Measurements from ENCODE around the gene ARHGEF12. TPM values are rescaled to one million over a fixed set of nuclear protein-coding genes. Genes with fewer than 3 reads are reported as not detected.

The ARHGEF12 gene
- total and polyA plus RNA-seq, 10 of the 15 experiments (the other 5 are each of a cell fraction or from before 2014, with no cell fraction given), result 2.7 to 40.8 (median 20.9) TPM

DNA sequence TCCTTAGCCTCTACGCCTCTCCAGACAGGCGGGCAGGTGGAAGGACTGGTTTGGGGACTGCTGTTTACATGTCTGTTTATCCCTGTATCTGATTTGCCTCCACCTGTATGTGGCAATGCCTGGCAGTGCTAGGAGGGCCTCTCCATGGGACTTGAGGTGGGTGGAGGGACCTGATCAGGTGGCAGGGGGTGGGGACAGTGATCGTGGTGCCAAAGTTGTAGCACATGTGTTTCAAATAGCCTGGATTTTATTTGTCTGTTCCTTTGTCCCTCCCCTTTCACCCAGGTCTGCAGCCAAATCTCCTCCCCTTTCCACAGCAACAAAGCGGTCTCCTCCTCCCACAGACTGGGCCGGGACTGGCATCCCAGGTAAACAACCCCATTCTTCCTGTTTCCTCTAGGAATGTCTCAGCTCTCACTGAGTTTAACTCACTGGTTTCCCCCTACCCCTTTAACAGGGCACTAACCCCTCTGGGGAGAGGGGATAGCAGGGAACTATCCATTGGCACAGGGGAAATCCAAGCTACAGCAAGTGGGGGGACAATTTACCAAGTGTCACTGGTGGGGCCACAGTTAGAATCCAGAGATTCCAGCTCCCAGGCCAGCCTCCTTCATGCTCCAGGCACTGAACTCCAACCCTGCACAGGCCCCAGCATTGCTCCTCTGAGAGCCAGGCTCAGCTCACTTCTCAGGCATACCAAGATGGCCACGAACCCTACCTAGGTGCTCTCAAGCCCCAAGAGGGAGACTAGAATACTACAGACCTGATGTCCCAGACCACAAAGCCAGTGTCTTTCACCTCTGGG lies 34.0 kb upstream of the ARHGEF12 start:
- H3K9ac ChIP-seq (ENCODE audit: control insufficient read depth, insufficient read depth, low read length), result no peak overlapping the region
- H4K20me1 ChIP-seq (ENCODE audit: control insufficient read depth, insufficient read depth), result no peaks in the 10 kb centered on the region
- H3K9me3 ChIP-seq (replicated peaks; ENCODE audit: control insufficient read depth, insufficient read depth, low read length), result no peaks in the 10 kb centered on the region
- no peak overlapping the region for H3K4me3 ChIP-seq
- ChIA-PET CTCF (interaction anchor here (0.6 to 19.8 kb wide), 36 partner anchors 8 to 986 kb away, joined by 3 to 783 read pairs (median 5); partner anchors contain the start of genes POU2F3 and TLCD5), RAD21 (ENCODE audit: unreplicated experiment) (interaction anchor here (0.5 to 10.3 kb wide), 12 partner anchors 8 to 891 kb away, joined by 3 to 348 read pairs (median 4); partner anchors contain the start of genes POU2F3 and TLCD5), SMC1A (ENCODE audit: uncharacterized antibody, unreplicated experiment) (interaction anchor here (1.0 to 13.1 kb wide), 26 partner anchors 8 to 550 kb away, joined by 3 to 372 read pairs (median 4); partner anchors contain the start of genes POU2F3 and TLCD5), POLR2A (interaction anchor here (1.1 to 2.1 kb wide), 3 partner anchors 66 to 70 kb away, joined by 5 to 12 read pairs (median 7); no protein-coding TSS in a partner anchor)
- H3K79me2 ChIP-seq (ENCODE audit: control insufficient read depth, insufficient read depth, low read length), result no peaks in the 10 kb centered on the region
- H3K36me3 ChIP-seq (ENCODE audit: control insufficient read depth in 2 of 2, insufficient read depth in 2 of 2, low read length in 1 of 2), result no peaks in the 10 kb centered on the region
- no TSS peak for BruUV-seq (replicated peaks)
- peak; percentile 45 for ATAC-seq
- 22% methylated on average over 6 of the region's 6 CpGs for WGBS (ENCODE audit: insufficient coverage, insufficient replicate concordance, low lambda C conversion rate, missing lambda C conversion rate)
- H3K4me1 ChIP-seq (ENCODE audit: control insufficient read depth, insufficient read depth, low read length), result peaks cover 7% of the 10 kb centered on the region
- H3K4me2 ChIP-seq (ENCODE audit: control insufficient read depth, insufficient read depth), result no peak overlapping the region
- H3K27me3 ChIP-seq (replicated peaks in 1 of 2; ENCODE audit: control insufficient read depth in 2 of 2, insufficient read depth in 2 of 2, low read length in 1 of 2), result no peaks in the 10 kb centered on the region
- in situ Hi-C loops (cut with MboI), result loop anchor here (5.0 kb wide), 2 partner anchors 70 to 130 kb away; no protein-coding TSS in a partner anchor
- no peak for DNase-seq (ENCODE audit: low read depth, low spot score)
- no peak for FAIRE-seq
- no peak overlapping the region for H2AFZ ChIP-seq (ENCODE audit: control insufficient read depth, low read depth, low read length)
- no peak overlapping the region for H3K27ac ChIP-seq (ENCODE audit: control insufficient read depth, insufficient read depth)
- intact Hi-C loops (cut with micrococcal nuclease; ENCODE audit: unreplicated experiment), result no loop called here
- no peak for TF ChIP-seq SUZ12 (IDR thresholded peaks at IDR 0.05; ENCODE audit: unreplicated experiment)
- TF ChIP-seq CEBPB (IDR thresholded peaks at IDR 0.05; ENCODE audit: borderline replicate concordance in 1 of 2, low read depth in 2 of 2, low read length in 2 of 2), result no peak
- no peak for TF ChIP-seq SREBF2 (IDR thresholded peaks at IDR 0.05; ENCODE audit: low read length)
- no peak for TF ChIP-seq BHLHE40 (IDR thresholded peaks at IDR 0.05; ENCODE audit: borderline replicate concordance in 1 of 2, low read depth in 2 of 2, low read length in 1 of 2)
- TF ChIP-seq MYB (IDR thresholded peaks at IDR 0.05; ENCODE audit: borderline replicate concordance, low read depth, low read length), result no peak
- TF ChIP-seq, protein P1, sequence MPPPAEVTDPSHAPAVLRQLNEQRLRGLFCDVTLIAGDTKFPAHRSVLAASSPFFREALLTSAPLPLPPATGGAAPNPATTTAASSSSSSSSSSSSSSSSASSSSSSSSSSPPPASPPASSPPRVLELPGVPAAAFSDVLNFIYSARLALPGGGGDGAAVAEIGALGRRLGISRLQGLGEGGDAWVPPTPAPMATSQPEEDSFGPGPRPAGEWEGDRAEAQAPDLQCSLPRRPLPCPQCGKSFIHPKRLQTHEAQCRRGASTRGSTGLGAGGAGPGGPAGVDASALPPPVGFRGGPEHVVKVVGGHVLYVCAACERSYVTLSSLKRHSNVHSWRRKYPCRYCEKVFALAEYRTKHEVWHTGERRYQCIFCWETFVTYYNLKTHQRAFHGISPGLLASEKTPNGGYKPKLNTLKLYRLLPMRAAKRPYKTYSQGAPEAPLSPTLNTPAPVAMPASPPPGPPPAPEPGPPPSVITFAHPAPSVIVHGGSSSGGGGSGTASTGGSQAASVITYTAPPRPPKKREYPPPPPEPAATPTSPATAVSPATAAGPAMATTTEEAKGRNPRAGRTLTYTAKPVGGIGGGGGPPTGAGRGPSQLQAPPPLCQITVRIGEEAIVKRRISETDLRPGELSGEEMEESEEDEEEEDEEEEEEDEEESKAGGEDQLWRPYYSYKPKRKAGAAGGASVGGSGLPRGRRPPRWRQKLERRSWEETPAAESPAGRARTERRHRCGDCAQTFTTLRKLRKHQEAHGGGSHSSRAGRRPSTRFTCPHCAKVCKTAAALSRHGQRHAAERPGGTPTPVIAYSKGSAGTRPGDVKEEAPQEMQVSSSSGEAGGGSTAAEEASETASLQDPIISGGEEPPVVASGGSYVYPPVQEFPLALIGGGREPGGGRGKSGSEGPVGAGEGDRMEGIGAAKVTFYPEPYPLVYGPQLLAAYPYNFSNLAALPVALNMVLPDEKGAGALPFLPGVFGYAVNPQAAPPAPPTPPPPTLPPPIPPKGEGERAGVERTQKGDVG (CRISPR knock-in tag; IDR thresholded peaks at IDR 0.05), result no peak
- TF ChIP-seq, protein P2, sequence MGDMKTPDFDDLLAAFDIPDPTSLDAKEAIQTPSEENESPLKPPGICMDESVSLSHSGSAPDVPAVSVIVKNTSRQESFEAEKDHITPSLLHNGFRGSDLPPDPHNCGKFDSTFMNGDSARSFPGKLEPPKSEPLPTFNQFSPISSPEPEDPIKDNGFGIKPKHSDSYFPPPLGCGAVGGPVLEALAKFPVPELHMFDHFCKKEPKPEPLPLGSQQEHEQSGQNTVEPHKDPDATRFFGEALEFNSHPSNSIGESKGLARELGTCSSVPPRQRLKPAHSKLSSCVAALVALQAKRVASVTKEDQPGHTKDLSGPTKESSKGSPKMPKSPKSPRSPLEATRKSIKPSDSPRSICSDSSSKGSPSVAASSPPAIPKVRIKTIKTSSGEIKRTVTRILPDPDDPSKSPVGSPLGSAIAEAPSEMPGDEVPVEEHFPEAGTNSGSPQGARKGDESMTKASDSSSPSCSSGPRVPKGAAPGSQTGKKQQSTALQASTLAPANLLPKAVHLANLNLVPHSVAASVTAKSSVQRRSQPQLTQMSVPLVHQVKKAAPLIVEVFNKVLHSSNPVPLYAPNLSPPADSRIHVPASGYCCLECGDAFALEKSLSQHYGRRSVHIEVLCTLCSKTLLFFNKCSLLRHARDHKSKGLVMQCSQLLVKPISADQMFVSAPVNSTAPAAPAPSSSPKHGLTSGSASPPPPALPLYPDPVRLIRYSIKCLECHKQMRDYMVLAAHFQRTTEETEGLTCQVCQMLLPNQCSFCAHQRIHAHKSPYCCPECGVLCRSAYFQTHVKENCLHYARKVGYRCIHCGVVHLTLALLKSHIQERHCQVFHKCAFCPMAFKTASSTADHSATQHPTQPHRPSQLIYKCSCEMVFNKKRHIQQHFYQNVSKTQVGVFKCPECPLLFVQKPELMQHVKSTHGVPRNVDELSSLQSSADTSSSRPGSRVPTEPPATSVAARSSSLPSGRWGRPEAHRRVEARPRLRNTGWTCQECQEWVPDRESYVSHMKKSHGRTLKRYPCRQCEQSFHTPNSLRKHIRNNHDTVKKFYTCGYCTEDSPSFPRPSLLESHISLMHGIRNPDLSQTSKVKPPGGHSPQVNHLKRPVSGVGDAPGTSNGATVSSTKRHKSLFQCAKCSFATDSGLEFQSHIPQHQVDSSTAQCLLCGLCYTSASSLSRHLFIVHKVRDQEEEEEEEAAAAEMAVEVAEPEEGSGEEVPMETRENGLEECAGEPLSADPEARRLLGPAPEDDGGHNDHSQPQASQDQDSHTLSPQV (IDR thresholded peaks at IDR 0.05), result no peak
- TF ChIP-seq RAD21 (IDR thresholded peaks at IDR 0.05; ENCODE audit: insufficient read depth, low read depth, low read length), result no peak
- TF ChIP-seq MTA2 (IDR thresholded peaks at IDR 0.05; ENCODE audit: low read depth), result no peak
- no peak for TF ChIP-seq CBFB (IDR thresholded peaks at IDR 0.05; ENCODE audit: low read depth)
- TF ChIP-seq, protein P3, sequence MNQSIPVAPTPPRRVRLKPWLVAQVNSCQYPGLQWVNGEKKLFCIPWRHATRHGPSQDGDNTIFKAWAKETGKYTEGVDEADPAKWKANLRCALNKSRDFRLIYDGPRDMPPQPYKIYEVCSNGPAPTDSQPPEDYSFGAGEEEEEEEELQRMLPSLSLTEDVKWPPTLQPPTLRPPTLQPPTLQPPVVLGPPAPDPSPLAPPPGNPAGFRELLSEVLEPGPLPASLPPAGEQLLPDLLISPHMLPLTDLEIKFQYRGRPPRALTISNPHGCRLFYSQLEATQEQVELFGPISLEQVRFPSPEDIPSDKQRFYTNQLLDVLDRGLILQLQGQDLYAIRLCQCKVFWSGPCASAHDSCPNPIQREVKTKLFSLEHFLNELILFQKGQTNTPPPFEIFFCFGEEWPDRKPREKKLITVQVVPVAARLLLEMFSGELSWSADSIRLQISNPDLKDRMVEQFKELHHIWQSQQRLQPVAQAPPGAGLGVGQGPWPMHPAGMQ (IDR thresholded peaks at IDR 0.05; ENCODE audit: borderline replicate concordance), result no peak
- TF ChIP-seq HDAC2 (IDR thresholded peaks at IDR 0.05), result no peak
- no peak for TF ChIP-seq PAX8 (IDR thresholded peaks at IDR 0.05)
